HepG2 (cell line): Measurements from ENCODE around the gene PEX5L. TPM values are rescaled to one million over a fixed set of nuclear protein-coding genes. Genes with fewer than 3 reads are reported as not detected.

Experiments used
- ATAC-seq: fragments of 200-7000 bp; cut with Tn5 transposase; 3 replicates; pipeline ENCODE4 v1.9.1; 2020; ENCODE audit warnings: mild to moderate bottlenecking, moderate library complexity
- BruUV-seq: library from RNA; stranded (reverse); fragments of 400-500 nt; replicated peaks from 2 replicates; lab custom pipeline; 2021; lab: Mats Ljungman, UMichigan
- CTCF ChIA-PET: fragments of 300-600 bp; formaldehyde crosslinking; extraction: SDS; loops from one replicate; lab custom pipeline; 2021; ENCODE audit warnings: low total read pairs, inconsistent platforms, low intra/inter-chr PET ratio; lab: Yijun Ruan, JAX
- POLR2A ChIA-PET: fragments of 350-600 bp; sonication (Branson Sonifier 250); formaldehyde crosslinking; loops from one replicate; lab custom pipeline; 2020; ENCODE audit warnings: antibody characterized with exemption, inconsistent platforms; lab: Yijun Ruan, JAX
- DNase-seq: peaks from one replicate; pipeline ENCODE4 v3.0.0-alpha.2; 2015; ENCODE audit warnings: low spot score
- FAIRE-seq: peaks from 3 replicates; lab custom pipeline; 2011; peaks lifted over from hg19 to GRCh38; lab: Jason Lieb, UNC
- H2AFZ ChIP-seq: one replicate; pipeline ENCODE4 v1.6.1; 2011; ENCODE audit warnings: low read length, inconsistent platforms
- H3K27ac ChIP-seq: fragments of 300-600 bp; 3 replicates; pipeline ENCODE4 v1.8.0; 2011; ENCODE audit warnings: mixed run types, mild to moderate bottlenecking, mixed read lengths, low read length, inconsistent platforms; ENCODE audit not compliant: insufficient read depth; ENCODE audit errors: extremely low read length
- H3K27me3 ChIP-seq, 2 experiments: fragments of 200-600 bp in 1 of 2; 2 replicates in 1 of 2; 3 replicates in 1 of 2; pipeline versions ENCODE4 v1.6.0 to v1.8.0; 2011; ENCODE audit warnings: low read length in 2 of 2, mild to moderate bottlenecking in 2 of 2, moderate library complexity in 2 of 2, inconsistent platforms in 1 of 2; ENCODE audit not compliant: insufficient read depth in 2 of 2, control insufficient read depth in 1 of 2
- H3K36me3 ChIP-seq, 2 experiments: fragments of 200-600 bp in 1 of 2; replicated peaks in 1 of 2; 2 replicates in 1 of 2; 3 replicates in 1 of 2; pipeline versions ENCODE4 v1.5.1 to v1.8.0; 2011; ENCODE audit warnings: low read length in 2 of 2, inconsistent platforms in 1 of 2; ENCODE audit not compliant: insufficient read depth in 2 of 2, control insufficient read depth in 1 of 2
- H3K4me1 ChIP-seq: 2 replicates; pipeline ENCODE4 v1.5.1; 2012; ENCODE audit warnings: low read length, inconsistent platforms; ENCODE audit not compliant: insufficient read depth
- H3K4me2 ChIP-seq: 2 replicates; pipeline ENCODE4 v1.6.0; 2011; ENCODE audit warnings: low read depth, low read length, inconsistent platforms
- H3K4me3 ChIP-seq, 3 experiments: fragments of 200-600 bp in 1 of 3; sonication (generic), shearing (Covaris generic) in 1 of 3; replicated peaks in 1 of 3; 2 replicates each; pipeline ENCODE4 v1.5.1; 2011 to 2016; ENCODE audit warnings: low read length in 3 of 3, inconsistent platforms in 2 of 3, low read depth in 2 of 3, mild to moderate bottlenecking in 2 of 3, control low read depth in 1 of 3, mixed read lengths in 1 of 3; ENCODE audit not compliant: insufficient read depth in 1 of 3
- H3K79me2 ChIP-seq: one replicate; pipeline ENCODE4 v1.6.1; 2011; ENCODE audit warnings: low read length, inconsistent platforms; ENCODE audit not compliant: insufficient read depth
- H3K9ac ChIP-seq: 2 replicates; pipeline ENCODE4 v1.6.0; 2011; ENCODE audit warnings: mild to moderate bottlenecking, low read depth, low read length, inconsistent platforms; ENCODE audit not compliant: insufficient read depth
- H3K9me3 ChIP-seq: 2 replicates; pipeline ENCODE4 v1.5.1; 2012; ENCODE audit warnings: mild to moderate bottlenecking, low read length
- H4K20me1 ChIP-seq: 2 replicates; pipeline ENCODE4 v1.6.0; 2011; ENCODE audit warnings: inconsistent platforms, mild to moderate bottlenecking, low read length, moderate library complexity; ENCODE audit not compliant: insufficient read depth
- BRCA1 ChIP-seq: sonication (generic); formaldehyde crosslinking; IDR thresholded peaks from 2 replicates; pipeline ENCODE4 v1.4.0; 2020; ENCODE audit warnings: missing genetic modification reagents
- ETV6 ChIP-seq: sonication (generic); formaldehyde crosslinking; conservative IDR thresholded peaks from 2 replicates; pipeline ENCODE4 v1.4.0; 2020; ENCODE audit warnings: missing genetic modification reagents
- GTF3A ChIP-seq: sonication (generic); formaldehyde crosslinking; conservative IDR thresholded peaks from 2 replicates; pipeline ENCODE4 v1.4.0; 2020; ENCODE audit warnings: mild to moderate bottlenecking, missing genetic modification reagents
- HOXA9 ChIP-seq: sonication (generic); formaldehyde crosslinking; IDR thresholded peaks from 2 replicates; pipeline ENCODE4 v1.8.1; 2022; ENCODE audit warnings: missing genetic modification reagents, mild to moderate bottlenecking, moderate library complexity, borderline replicate concordance
- MATR3 ChIP-seq: sonication (generic); formaldehyde crosslinking; IDR thresholded peaks from 2 replicates; pipeline ENCODE4 v1.4.0; 2020; ENCODE audit warnings: missing genetic modification reagents
- PCBP2 ChIP-seq: fragments of 200-400 bp; formaldehyde crosslinking; optimal IDR thresholded peaks from 2 replicates; pipeline ENCODE3; 2018; ENCODE audit warnings: low read length, low read depth; ENCODE audit not compliant: poor library complexity, severe bottlenecking
- REXO4 ChIP-seq: sonication (generic); formaldehyde crosslinking; IDR thresholded peaks from 2 replicates; pipeline ENCODE4 v1.8.0; 2022; ENCODE audit warnings: missing genetic modification reagents, mild to moderate bottlenecking, borderline replicate concordance
- ZNF207 ChIP-seq: fragments of 450-650 bp; IDR thresholded peaks from 2 replicates; pipeline ENCODE4 v1.6.1; 2016; ENCODE audit warnings: antibody characterized with exemption, borderline replicate concordance
- ZNF615 ChIP-seq: sonication (generic); formaldehyde crosslinking; IDR thresholded peaks from 2 replicates; pipeline ENCODE4 v1.5.0; 2020; ENCODE audit warnings: mild to moderate bottlenecking, missing genetic modification reagents, borderline replicate concordance
- ZNF816 ChIP-seq: sonication (generic); formaldehyde crosslinking; IDR thresholded peaks from 2 replicates; pipeline ENCODE4 v1.8.0; 2022; ENCODE audit warnings: missing genetic modification reagents, mild to moderate bottlenecking, borderline replicate concordance
- WGBS: methylation state at CpG from one replicate; pipeline ENCODE4 v1.1.6; 2017; ENCODE audit warnings: low lambda C conversion rate; 5-methylcytosine and 5-hydroxymethylcytosine counted together
- in situ Hi-C: cut with HindIII; loops from 2 replicates; pipeline ENCODE4 v1.10.0; 2017; ENCODE audit warnings: low pct_unique_long_range_greater_than_20kb; ENCODE audit not compliant: extremely low pct_ligation_motif_present
- intact Hi-C: fragments of 100-400 bp; cut with micrococcal nuclease; formaldehyde crosslinking; loops from one replicate; pipeline ENCODE4 v1.10.0; 2022; ENCODE audit not compliant: unreplicated experiment
- polyA plus RNA-seq, 8 experiments: library from polyadenylated mRNA; depleted of rRNA in 3 of 8; stranded (reverse) in 7 of 8; unstranded in 1 of 8; fragments of >200 nt; fragmentation: Illumina TruSeq in 4 of 8; extraction: Trizol in 4 of 8; gene quantifications; 2 replicates each; pipeline versions ENCODE4 v1.2.1 to v1.2.3, GENCODE V29; 2011 to 2016; ENCODE audit warnings: low read depth in 4 of 8, missing spikeins in 1 of 8, mixed read lengths in 1 of 8; ENCODE audit not compliant: insufficient read depth in 1 of 8
- total RNA-seq, 5 experiments: library from RNA; depleted of rRNA; stranded (reverse); fragments of >200 nt; fragmentation: Illumina TruSeq; extraction: Trizol; gene quantifications; 2 replicates each; pipeline ENCODE4 v1.2.3, GENCODE V29; 2016; ENCODE audit warnings: low read depth in 1 of 5
- TF ChIP-seq, protein P1 (sequence below): fragments of 450-650 bp; IDR thresholded peaks from 2 replicates; pipeline ENCODE4 v1.6.1; 2016
- TF ChIP-seq, protein P2 (sequence below): IDR thresholded peaks from 2 replicates; pipeline ENCODE4 v1.6.1; 2016; ENCODE audit warnings: control low read depth
- TF ChIP-seq, protein P3 (sequence below): sonication (generic); formaldehyde crosslinking; IDR thresholded peaks from 2 replicates; pipeline ENCODE4 v1.8.0; 2022; ENCODE audit warnings: mild to moderate bottlenecking, missing genetic modification reagents, moderate library complexity
- TF ChIP-seq, protein P4 (sequence below): IDR thresholded peaks from 2 replicates; pipeline ENCODE4 v1.6.1; 2018; ENCODE audit warnings: missing genetic modification reagents, mild to moderate bottlenecking, missing compliant biosample characterization

Gene PEX5L
- total and polyA plus RNA-seq, 2 of the 13 experiments (the other 11 are each of a cell fraction or from before 2014, with no cell fraction given) = not detected

DNA sequence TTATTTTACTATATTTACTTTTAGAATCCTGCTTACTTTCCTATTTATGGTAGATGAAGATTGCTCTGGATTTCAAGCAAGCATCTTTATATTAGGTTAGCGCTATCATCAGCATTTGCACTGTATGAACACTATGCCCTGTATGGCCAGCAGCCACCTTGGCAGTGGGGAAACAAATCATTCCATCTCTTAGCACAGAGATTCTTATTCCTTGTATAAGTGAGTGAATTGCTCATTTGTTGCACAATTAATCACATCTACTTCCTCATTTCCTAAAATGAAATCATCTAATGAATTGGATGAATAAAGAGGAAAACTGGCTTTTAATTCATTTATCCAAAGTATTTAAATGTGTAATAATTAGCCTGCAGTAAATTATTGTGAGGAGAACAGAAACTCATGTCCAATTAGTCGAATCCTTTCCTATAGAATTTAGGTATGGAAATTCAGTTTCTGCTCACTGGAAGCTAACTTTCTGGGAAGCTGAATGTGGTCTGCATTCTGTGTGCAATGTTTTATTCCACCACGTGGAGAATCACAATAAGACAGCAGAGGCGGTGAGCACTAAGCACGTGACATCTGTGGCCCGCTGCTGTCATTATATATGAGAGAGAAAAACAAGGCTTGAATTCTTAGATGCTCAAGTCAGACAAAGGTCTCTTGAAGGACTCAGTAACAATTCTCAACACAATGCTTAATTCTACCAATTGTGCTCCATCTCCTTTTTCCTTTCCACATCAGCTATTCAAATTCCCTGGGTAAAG lies 93.4 kb downstream of the PEX5L start (continued):
- TF ChIP-seq PCBP2 = no peak
- no peak for TF ChIP-seq HOXA9 (CRISPR knock-in tag)
- TF ChIP-seq, protein P1, sequence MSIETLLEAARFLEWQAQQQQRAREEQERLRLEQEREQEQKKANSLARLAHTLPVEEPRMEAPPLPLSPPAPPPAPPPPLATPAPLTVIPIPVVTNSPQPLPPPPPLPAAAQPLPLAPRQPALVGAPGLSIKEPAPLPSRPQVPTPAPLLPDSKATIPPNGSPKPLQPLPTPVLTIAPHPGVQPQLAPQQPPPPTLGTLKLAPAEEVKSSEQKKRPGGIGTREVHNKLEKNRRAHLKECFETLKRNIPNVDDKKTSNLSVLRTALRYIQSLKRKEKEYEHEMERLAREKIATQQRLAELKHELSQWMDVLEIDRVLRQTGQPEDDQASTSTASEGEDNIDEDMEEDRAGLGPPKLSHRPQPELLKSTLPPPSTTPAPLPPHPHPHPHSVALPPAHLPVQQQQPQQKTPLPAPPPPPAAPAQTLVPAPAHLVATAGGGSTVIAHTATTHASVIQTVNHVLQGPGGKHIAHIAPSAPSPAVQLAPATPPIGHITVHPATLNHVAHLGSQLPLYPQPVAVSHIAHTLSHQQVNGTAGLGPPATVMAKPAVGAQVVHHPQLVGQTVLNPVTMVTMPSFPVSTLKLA = 0 out of 2 replicates have a peak, but pooled peaks have one; percentile 20
- TF ChIP-seq MATR3 = no peak
- no peak for TF ChIP-seq ZNF816 (CRISPR knock-in tag)

DNA sequence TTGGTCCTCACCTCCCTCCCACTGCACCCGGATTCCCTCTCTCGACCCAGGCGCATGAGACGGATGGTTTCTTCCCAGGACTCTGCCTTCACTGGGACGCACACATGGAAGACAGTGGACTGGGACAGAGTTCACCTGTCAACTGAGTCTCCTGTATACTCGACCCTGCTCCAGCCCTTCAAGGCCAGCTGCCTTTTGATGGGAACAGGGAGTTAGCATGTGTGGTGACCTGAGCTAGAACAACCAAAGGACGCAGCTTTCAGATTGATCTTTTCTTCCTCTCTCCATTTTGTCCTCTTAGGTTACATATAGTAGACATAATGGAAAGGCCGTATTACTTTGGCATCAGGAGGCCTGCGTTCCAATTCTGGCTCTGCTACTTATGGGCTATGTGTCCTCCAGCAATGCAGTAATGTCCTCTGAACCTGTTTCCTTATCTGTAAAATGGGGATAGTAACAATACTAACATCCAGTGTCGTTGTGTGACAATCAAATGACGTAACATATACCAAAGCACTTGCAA lies 94.1 kb downstream of the PEX5L start:
- Histone ChIP-seq H3K4me1 (no peaks in the 10 kb centered on the region), H3K4me2 (peak overlapping the region; percentile 61), H3K9ac (no peak overlapping the region), H2AFZ (no peak overlapping the region), H3K27me3 (no peaks in the 10 kb centered on the region), H3K36me3 (no peaks in the 10 kb centered on the region), H3K4me3 (no peak overlapping the region; a peak in 1 of 6 replicates), H3K27ac (no peak overlapping the region), H3K79me2 (no peaks in the 10 kb centered on the region), H4K20me1 (no peaks in the 10 kb centered on the region), H3K9me3 (no peaks in the 10 kb centered on the region)
- TF ChIP-seq, protein P2, sequence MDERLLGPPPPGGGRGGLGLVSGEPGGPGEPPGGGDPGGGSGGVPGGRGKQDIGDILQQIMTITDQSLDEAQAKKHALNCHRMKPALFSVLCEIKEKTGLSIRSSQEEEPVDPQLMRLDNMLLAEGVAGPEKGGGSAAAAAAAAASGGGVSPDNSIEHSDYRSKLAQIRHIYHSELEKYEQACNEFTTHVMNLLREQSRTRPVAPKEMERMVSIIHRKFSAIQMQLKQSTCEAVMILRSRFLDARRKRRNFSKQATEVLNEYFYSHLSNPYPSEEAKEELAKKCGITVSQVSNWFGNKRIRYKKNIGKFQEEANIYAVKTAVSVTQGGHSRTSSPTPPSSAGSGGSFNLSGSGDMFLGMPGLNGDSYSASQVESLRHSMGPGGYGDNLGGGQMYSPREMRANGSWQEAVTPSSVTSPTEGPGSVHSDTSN (CRISPR knock-in tag) = no peak
- TF ChIP-seq ZNF207 (no peak), REXO4 (CRISPR knock-in tag) (no peak), GTF3A (no peak), ZNF615 (CRISPR knock-in tag) (no peak), ETV6 (CRISPR knock-in tag) (no peak), BRCA1 (CRISPR knock-in tag) (no peak)
- TF ChIP-seq, protein P3, sequence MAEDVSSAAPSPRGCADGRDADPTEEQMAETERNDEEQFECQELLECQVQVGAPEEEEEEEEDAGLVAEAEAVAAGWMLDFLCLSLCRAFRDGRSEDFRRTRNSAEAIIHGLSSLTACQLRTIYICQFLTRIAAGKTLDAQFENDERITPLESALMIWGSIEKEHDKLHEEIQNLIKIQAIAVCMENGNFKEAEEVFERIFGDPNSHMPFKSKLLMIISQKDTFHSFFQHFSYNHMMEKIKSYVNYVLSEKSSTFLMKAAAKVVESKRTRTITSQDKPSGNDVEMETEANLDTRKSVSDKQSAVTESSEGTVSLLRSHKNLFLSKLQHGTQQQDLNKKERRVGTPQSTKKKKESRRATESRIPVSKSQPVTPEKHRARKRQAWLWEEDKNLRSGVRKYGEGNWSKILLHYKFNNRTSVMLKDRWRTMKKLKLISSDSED (CRISPR knock-in tag) = no peak
- TF ChIP-seq, protein P4, sequence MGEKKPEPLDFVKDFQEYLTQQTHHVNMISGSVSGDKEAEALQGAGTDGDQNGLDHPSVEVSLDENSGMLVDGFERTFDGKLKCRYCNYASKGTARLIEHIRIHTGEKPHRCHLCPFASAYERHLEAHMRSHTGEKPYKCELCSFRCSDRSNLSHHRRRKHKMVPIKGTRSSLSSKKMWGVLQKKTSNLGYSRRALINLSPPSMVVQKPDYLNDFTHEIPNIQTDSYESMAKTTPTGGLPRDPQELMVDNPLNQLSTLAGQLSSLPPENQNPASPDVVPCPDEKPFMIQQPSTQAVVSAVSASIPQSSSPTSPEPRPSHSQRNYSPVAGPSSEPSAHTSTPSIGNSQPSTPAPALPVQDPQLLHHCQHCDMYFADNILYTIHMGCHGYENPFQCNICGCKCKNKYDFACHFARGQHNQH (CRISPR knock-in tag) = no peak
- ATAC-seq (peak; percentile 44), DNase-seq (no peak), FAIRE-seq (no peak)
- 40% methylated on average over 7 of the region's 11 CpGs for WGBS
- BruUV-seq = no TSS peak
- intact Hi-C loops = no loop called here
- CTCF ChIA-PET = no interaction called here
- POLR2A ChIA-PET = no interaction called here
- in situ Hi-C loops = no loop called here
